HG02759 (cell line): ENCODE results near the gene UQCC3.
A peak's percentile ranks its signal among the peaks of the same experiment; 100 is the strongest.
"Not testable (repeated sequence)": the region's sequence is repeated elsewhere in the genome, so short reads cannot be mapped to it uniquely, and the experiment has no call there.

ENCODE experiments used
- ATAC-seq: cut with Tn5 transposase; IDR thresholded peaks from one replicate; pipeline ENCODE4 v1.9.1; 2021; ENCODE audit warnings: mild to moderate bottlenecking, moderate library complexity; ENCODE audit not compliant: unreplicated experiment

Gene UQCC3

GRCh38 chr11:62702246-62702645 is 30.8 kb downstream of the UQCC3 start:
- no peak for ATAC-seq

DNA sequence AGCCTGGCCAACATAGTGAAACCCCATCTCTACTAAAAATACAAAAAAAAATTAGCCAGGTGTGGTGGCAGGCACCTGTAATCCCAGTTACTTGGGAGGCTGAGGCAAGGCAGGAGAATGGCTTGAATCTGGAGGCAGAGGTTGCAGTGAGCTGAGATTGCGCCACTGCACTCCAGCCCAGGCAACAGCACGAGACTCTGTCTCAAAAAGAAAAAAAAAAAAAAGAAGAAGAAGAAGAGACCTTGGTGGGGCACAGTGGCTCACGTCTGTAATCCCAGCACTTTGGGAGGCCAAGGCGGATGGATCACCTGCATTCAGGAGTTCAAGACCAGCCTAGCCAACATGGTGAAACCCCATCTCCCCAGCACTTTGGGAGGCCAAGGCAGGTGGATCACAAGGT is 32.4 kb downstream of the UQCC3 start:
- not testable (repeated sequence) for ATAC-seq

- no peak for ATAC-seq
Observed at GRCh38 chr11:62705413-62705812, 33.9 kb downstream of the UQCC3 start.

DNA sequence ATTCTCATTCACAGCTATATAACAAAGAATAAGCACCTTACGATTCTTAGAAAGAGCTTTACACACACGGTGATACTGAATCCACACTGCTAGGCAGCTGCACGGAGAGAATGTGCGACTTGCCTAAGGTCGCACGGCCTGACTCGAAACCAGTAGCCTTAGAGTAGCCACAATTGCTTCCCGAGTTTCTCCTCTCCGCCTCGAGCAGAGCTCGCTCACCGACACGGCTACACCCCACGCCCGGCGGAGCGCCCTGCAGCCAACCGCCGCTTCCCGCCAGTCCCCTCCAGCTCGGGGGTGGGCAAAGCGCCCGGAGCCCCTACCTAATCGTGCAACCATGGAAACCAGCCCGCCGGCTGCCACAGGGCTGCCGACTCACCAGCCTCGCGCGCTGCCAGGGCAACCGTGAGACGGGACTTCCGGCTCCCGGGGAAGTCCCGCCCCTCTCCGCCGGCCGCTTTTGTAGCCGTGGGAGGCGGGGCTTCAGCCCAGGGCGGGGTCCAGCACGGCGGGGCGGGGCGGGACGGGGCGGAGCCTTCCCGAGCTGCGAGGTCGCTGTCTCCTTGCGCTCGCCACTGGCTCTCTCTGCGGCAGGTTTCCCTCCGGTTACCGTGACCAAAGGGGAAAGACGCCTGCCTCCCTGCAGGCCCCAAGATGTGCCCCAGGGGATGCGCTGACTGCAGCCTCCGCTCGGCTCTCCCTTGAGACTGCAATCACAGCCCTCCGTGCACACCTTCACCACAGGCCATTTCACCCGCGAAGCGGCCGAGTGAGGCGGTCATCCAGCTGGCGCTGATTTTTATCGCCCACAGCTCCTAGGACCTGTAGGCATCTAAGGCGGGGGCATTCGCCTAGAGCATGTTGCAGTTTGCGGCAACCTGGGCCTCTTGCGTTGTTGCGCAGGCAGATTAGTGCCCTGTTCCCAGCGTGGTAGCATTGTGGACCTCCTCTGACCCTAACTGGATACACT is 34.7 kb downstream of the UQCC3 start:
- ATAC-seq: peak; percentile 76

GRCh38 chr11:62706850-62707247 is 35.4 kb downstream of the UQCC3 start:
- ATAC-seq: no peak

DNA sequence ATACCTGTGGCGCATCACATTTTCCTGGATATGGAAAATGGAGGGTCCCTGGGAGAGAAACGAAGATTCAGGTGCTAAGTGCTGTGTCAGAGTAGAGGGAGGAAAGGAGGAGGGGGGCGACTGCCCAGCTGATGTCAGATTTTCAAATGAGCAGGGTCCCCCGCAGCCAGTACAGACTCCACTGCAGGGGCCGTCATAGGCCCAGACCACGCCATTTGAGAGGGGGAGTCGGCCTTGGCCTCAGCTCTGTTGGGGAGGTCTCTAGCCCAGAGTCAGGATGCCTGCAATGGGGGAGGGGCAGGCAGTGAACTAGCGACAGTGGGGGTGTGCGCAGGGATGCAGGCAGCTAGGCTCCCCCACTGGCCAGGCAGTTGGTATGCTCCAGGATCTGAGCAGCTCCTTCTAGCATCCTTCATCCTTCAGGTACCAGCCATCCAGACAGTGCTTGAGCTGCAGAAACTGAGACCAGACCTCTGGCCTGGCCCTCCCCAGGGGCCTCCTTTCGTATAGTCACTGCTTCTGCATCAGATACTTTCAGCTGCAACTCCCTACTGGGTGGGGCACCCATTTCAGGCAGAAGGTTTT is 35.9 kb downstream of the UQCC3 start, which contains the start of the genes BSCL2 and GNG3:
Gene BSCL2, minus strand, starts transcription at position 148 of the 585 bp plus-strand sequence. CDS start 229 bp downstream, outside the sequence.
Gene GNG3, plus strand, starts transcription at position 400 of the 585 bp plus-strand sequence. CDS start 620 bp downstream, outside the sequence.
- ATAC-seq: no peak

DNA sequence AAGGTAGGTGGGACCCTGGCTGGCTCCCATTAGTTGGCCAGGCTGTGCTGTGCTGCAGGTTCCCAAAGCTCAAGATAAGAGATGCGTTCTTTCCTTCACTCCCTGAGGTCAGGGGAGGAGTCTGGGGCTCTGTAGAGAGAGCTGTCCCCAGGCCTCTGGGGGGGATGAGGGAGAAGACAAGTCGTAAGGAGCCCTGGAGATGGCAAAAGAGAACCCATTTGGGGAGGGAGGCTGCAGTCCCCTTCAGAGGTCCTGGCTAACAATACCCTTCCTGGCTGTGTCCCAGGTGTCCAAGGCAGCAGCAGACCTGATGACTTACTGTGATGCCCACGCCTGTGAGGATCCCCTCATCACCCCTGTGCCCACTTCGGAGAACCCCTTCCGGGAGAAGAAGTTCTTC is 36.9 kb downstream of the UQCC3 start:
- no peak for ATAC-seq

DNA sequence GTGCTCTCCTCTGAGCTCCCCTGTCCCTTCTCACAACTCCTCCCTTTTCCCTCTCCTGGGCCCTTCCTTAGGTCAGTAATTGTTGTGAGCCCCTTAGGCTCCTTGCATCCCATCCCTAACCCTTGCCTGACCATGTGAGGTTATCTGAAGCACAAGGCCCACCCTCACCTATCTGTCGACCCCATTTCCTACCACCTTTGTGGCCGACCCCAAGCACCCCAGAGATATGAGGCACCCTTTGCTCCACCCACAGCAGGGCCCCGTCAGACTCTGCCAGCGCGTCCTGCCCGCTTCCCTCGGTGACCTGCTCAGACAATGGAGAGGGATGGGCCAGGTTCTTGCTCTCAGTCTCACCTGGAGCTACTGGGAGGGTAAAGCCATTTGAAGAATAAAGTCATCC is 37.3 kb downstream of the UQCC3 start:
- no peak for ATAC-seq

DNA sequence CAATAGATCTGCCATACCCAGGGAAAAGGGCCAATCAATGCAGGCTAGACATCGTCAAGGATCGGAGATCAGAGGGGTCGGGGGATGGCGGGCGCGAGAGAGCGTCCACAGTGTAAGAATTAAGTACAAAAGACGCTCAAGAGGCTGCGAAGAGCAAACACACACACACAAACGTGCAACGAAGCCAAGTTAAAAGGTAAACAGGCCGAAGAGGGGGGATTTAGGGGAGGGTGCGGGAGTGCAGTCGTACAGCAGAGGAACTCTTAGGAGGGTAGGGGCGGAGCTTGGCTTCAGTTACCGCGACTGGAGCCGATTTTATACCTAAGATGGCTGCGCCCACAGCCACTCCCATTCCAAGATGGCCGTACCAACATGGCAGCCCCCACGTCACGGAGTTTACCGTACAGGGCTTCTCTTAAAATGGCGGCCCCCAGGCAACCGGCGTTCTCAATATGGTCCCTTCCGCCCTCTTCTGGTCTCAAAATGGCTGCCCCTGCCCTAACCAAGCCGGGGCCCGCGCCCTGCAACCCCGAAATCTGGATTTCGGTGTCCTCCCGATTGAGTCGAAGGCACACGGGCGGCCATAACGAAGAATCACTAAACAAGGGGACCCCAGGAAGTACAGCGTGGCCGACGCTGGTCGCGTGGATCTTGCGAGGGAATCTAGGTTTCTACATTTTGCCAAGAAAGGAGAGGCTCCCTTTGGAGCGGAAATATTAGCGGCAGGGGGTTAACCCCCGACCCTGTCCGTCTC is 38.0 kb downstream of the UQCC3 start:
- peak; percentile 76 for ATAC-seq

DNA sequence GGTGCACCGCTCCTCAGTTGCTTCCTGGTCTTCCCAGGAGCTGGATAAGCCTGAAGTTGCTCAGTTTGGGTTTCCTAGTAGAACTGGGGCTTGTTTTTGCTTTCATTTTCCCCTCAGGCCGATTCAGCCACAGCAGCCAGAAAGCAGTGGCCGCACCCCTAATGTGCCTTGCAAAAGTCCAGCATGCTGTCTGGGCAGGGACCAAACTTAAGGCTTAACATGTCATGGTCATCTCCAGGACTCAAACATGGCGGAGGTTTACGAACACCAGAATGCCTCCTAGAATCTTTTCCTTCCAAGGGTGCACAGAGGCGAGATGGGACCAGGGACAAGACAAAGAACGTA is 38.5 kb downstream of the UQCC3 start:
- no peak for ATAC-seq

DNA sequence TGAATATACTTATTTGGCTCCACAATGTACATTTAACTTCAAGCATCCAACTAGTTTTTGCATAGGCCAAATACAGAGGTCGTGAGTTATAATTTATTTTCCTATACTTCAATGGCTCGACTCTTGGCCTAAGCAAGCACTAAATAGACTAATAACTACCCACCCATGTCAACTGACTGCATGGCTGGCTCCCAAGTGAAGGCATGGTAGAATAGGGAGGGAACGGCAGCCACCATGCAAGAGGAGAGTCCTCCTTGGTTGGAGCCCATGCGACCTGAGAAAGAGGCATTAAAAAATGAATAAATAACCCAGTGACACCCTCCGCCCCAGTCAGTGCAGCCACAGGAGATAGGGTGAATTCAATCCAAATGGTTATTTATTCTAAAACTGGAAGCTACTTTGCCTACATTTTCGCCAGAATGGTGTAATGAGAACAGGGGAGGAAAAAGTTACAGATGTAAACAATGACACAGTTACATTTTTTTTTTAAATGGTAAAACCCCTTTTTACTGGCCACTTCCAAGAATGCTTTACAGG is 40.9 kb downstream of the UQCC3 start:
- ATAC-seq: no peak

DNA sequence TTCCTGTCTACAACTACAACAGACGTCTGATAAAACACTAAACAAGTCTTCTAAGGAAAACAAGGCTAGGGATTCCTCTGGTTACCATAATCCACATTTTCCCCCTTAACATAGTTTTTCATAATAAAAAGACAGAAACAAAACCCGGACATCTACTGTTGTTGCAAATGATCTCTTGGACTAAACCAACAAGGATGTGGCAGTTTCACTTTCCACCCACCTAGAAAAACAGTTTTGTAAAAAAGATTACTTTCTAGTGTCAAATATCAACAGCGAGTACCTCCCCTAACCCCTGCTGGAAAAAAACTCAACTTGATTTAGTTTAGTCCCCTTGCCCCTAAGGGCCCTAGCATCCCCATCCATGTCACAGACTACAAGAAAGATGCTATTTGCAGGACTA is 41.4 kb downstream of the UQCC3 start:
- no peak for ATAC-seq

- no peak for ATAC-seq
Observed at GRCh38 chr11:62713343-62713742, 41.9 kb downstream of the UQCC3 start.

GRCh38 chr11:62715150-62716130 is 44.0 kb downstream of the UQCC3 start:
- no peak for ATAC-seq

DNA sequence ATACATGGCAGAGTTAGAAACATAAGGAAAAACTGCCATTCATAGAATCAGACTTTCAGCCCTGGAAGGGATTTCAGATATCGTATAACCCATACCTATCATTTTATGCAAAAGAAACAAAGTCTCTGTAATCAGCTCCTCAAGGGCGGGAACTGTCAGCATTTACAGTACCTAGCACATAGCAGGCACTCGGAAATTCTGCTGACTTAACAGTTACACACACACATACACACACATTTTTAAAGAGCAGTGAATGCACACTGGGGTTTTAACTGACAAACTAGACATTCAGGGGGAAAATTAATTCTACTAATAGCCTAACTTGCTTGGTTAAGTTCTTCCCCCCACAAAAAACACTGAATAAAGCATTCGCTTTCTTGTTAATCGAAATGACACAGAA is 44.7 kb downstream of the UQCC3 start:
- no peak for ATAC-seq

- no peak for ATAC-seq
Observed at GRCh38 chr11:62716816-62717215, 45.3 kb downstream of the UQCC3 start.

GRCh38 chr11:62719302-62719978 is 48.0 kb downstream of the UQCC3 start:
- no peak for ATAC-seq

DNA sequence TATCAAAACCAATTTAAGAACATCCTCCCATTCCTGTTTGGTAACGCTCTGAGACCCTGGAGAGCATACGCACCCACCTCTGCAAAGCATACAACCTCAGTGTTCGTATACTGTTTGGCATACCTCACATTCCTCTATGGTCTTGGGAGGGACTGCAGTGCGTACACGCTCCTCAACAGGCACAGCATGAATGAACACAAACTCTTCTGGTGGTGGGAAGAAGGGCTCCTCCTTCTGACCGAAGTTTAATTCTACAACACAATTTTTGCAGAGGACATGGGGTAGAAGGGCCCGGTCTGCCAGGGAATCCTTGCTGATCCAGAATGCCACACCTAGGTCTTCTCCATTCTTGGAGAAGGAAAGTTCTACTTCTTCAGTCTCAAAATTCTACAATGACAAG is 50.5 kb downstream of the UQCC3 start:
- ATAC-seq: no peak
